VCaP (cell line): ENCODE results near the gene PTPN5.

Source experiments
- H3K27ac ChIP-seq: fragments of 450-650 bp; 2 replicates; pipeline ENCODE4 v1.5.1; 2017
- TF ChIP-seq, protein P1 (sequence below): fragments of 450-650 bp; conservative IDR thresholded peaks from 2 replicates; pipeline ENCODE4 v1.5.1; 2017; ENCODE audit warnings: mild to moderate bottlenecking, moderate library complexity

PTPN5 gene

DNA sequence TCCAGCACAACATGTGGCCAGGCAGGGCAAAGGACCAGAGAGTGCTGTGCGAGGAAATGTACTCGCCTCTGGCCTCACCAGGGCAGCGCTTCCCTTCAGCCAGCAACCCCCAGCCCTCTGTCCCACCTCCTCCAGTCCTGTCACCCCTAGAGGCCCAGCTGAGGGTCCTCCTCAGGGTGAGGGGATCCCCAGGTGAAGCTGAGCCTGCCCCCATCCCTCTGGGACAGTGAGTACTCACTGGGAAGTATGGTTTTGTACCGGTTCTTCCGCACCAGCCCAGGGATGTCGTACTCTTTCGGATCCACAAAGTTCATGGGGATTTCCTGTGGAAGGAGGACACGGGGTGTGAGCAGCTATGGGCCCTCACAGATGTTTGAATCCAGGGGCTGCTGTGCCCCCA, 54.0 kb downstream of the PTPN5 start:
- TF ChIP-seq, protein P1, sequence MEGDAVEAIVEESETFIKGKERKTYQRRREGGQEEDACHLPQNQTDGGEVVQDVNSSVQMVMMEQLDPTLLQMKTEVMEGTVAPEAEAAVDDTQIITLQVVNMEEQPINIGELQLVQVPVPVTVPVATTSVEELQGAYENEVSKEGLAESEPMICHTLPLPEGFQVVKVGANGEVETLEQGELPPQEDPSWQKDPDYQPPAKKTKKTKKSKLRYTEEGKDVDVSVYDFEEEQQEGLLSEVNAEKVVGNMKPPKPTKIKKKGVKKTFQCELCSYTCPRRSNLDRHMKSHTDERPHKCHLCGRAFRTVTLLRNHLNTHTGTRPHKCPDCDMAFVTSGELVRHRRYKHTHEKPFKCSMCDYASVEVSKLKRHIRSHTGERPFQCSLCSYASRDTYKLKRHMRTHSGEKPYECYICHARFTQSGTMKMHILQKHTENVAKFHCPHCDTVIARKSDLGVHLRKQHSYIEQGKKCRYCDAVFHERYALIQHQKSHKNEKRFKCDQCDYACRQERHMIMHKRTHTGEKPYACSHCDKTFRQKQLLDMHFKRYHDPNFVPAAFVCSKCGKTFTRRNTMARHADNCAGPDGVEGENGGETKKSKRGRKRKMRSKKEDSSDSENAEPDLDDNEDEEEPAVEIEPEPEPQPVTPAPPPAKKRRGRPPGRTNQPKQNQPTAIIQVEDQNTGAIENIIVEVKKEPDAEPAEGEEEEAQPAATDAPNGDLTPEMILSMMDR = no peak
- H3K27ac ChIP-seq = no peak overlapping the region

DNA sequence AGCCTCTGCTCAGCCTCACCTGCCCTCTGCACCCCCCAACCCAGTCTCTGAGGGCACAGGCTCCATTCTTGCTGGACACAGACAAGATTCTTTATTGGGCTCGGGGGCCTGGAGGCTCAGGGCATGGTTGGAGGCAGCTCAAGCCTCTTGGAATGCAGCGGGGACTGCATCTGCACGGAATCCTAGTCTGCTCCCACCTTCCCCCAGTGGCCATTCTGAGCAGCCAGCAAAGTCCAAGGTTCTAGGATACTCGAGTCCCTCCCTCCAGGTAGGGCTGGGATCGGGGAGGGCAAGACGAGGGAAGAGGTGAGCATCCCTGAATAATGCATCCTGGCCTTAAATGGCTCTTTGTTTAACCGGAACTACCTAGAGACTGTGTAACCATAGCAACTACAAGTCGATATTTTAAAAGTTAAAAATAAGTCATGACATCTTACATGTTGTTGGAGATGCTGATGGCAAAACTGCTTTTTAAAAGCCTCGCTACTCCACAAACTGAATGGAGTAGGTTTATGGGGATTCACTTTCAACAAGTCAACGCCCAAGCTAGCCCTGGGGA, 54.9 kb downstream of the PTPN5 start:
- no peak overlapping the region for H3K27ac ChIP-seq
- TF ChIP-seq, protein P1 = no peak

DNA sequence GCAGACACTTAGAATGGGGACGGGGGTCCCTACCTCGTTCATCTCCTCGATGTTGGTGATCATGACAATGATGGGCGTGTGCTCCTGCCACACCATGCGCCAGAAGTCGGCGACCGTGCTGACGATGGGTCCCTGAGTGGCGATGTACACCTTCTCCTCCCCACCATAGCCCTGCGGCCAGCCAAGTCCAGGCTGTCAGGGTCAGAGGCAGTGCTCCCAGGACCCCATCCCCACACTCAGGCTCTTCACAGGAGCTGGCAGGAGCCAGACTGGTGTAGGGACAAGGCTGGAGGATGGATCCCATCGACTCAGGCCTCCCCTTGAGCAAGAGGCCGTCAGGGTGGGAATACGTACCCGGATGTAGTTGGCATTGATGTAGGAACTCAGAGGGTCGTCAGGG, 58.4 kb downstream of the PTPN5 start:
- TF ChIP-seq, protein P1 = no peak
- H3K27ac ChIP-seq = no peak overlapping the region

DNA sequence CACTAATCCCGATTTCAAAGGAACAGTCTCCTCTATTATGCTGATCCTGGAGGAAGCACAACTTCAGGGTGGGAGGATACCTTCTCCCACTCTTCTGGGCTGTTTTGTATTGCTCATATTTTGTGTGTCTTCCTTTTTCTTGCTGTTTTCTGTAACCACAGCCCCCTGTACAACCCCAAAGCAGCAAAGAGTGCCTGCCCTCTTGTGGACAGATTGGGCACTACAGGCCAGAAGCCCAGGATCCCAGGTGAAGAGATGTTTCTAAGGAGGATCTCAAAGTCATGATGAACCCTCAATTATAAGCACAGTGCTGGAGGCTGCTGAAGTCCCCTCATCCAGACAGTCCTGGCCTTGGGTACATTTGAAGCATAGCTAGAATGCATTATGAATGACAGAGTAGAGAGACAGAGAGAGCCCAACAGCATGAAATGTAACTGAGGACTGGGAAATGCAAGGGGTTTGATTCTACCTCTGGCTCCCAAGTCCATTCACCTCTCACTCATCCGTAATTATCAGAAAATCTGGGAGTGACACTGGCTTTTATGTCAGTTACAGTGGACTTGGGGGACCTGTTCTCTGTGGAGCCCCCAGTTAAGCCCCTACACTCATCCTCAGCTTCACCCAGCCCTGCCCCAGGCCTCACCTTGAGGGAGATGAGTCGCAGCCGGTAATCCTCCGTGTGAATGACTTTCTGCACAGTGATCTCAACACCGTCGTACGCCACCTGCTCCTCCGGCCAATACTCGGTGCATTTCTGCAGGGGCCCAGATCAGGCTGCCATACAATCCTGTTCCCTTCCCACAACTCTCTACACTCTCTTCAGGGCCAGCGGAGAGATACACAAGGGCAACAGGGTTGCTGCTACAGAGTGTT, 59.4 kb downstream of the PTPN5 start:
- no peak overlapping the region for H3K27ac ChIP-seq
- TF ChIP-seq, protein P1 = peak; percentile 97

DNA sequence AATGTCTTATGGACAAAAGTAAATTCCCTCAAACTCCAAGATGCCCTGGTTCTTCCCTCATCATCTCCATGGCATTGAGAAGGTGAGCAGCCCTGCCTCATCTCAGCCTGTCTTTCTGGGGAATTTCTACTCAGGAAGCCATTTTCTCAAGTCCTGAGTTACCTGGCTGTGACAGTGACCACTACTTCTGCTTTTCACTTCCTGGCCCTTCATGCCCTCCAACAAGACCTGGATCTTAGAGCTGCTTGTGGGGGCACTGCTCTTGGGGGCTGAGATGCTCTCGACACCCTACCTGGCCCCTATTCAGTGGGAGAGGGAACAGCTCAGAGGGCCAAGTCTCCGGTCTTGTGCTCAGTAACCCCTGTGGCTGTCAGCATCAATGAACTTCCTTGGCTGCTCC, 60.2 kb downstream of the PTPN5 start:
- no peak overlapping the region for H3K27ac ChIP-seq

DNA sequence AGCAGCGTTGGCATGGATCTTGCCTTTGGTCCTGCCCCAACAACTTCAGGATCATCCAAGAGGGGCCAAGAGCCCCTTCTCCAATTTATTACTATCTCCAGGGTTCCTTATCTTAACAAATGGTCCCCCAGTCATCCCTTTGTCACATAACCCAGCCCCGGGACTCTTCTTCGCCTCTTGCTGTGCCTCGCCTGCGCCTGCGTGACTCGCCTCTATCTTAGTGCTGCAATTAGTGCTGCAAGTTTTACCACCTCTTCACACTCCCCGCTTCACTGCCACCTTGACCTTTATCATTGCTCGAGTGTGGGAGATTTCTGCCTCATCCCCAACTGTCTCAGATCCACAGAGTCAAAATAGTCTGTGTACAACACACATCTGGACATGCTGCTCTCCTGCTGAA, 61.6 kb downstream of the PTPN5 start:
- TF ChIP-seq, protein P1 = no peak
- no peak overlapping the region for H3K27ac ChIP-seq

More for the DNA sequence above, 60.2 kb downstream of the PTPN5 start:
- TF ChIP-seq, protein P1 = no peak

DNA sequence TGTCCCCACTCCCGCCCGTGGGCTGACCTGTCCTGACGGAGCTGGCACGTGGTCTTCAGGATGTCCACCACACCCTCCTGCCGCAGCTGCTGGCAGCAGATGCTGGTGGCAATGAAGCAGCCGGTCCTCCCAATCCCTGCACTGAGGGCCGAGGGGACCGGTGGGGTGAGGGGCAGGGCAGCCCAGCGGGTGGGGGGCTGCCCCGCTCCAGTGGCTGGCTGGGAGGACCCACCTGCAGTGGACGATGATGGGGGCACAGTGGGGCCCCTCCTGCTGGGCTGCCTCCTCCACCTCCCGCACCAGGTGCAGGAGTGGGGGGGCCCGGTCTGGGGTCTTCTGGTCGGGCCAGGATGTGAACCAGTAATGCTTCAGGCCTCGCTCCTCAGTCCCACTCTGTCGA, 62.2 kb downstream of the PTPN5 start:
- TF ChIP-seq, protein P1 = no peak
- H3K27ac ChIP-seq = no peak overlapping the region
